Heart left ventricle (tissue), 16 donors: ENCODE results near the gene SP3. TPM values are rescaled to one million over a fixed set of nuclear protein-coding genes. Genes with fewer than 3 reads are reported as not detected.

Source experiments
- ATAC-seq, 4 donors: fragments of 200-7000 bp; cut with Tn5 transposase; one replicate each; pipeline ENCODE4 v1.9.1; 2020 to 2022; ENCODE audit warnings: moderate library complexity in 4 of 4, mild to moderate bottlenecking in 3 of 4, moderate number of reproducible peaks in 1 of 4
- DNase-seq, 5 donors: peaks; one replicate each; pipeline ENCODE4 v3.0.0-alpha.2; 2020
- H3K27ac ChIP-seq, 12 donors: fragments of 200-600 bp; sonication (generic) in 4 of 12; one replicate each; pipeline versions ENCODE4 v1.5.0 to v1.8.0; 2016 to 2022; ENCODE audit warnings: mild to moderate bottlenecking in 2 of 12
- H3K27me3 ChIP-seq, 9 donors: fragments of 200-600 bp; sonication (generic) in 2 of 9; one replicate each; pipeline versions ENCODE4 v1.5.1 to v1.8.0; 2016 to 2022; ENCODE audit warnings: mild to moderate bottlenecking in 3 of 9
- H3K36me3 ChIP-seq, 9 donors: fragments of 200-600 bp; sonication (generic) in 2 of 9; one replicate each; pipeline versions ENCODE4 v1.5.0 to v1.8.0; 2018 to 2022; ENCODE audit warnings: mild to moderate bottlenecking in 2 of 9
- H3K4me1 ChIP-seq, 12 donors: fragments of 200-600 bp; sonication (generic) in 4 of 12; one replicate each; pipeline versions ENCODE4 v1.5.0 to v1.8.0; 2016 to 2022; ENCODE audit warnings: mild to moderate bottlenecking in 3 of 12
- H3K4me3 ChIP-seq, 12 donors: fragments of 200-600 bp; sonication (generic) in 4 of 12; one replicate each; pipeline versions ENCODE4 v1.5.0 to v1.8.0; 2017 to 2022; ENCODE audit warnings: mild to moderate bottlenecking in 9 of 12, moderate library complexity in 4 of 12
- H3K9me3 ChIP-seq, 12 donors: fragments of 200-600 bp; sonication (generic) in 4 of 12; one replicate each; pipeline versions ENCODE4 v1.5.0 to v1.8.0; 2016 to 2022; ENCODE audit warnings: mild to moderate bottlenecking in 1 of 12
- POLR2A ChIP-seq, 2 donors: fragments of 450-650 bp; IDR thresholded peaks; one replicate each; pipeline ENCODE4 v1.6.1; 2017; ENCODE audit warnings: antibody characterized with exemption in 2 of 2, mild to moderate bottlenecking in 2 of 2, moderate library complexity in 2 of 2
- WGBS, 4 donors: extraction: QIAGEN DNeasy Blood & Tissue Kit in 2 of 4; methylation state at CpG; one replicate each; pipeline versions ENCODE4 v1.1.5 to v1.1.7; 2013 to 2018; 5-methylcytosine and 5-hydroxymethylcytosine counted together
- intact Hi-C, 10 donors: fragments of 100-400 bp; cut with DNase I; formaldehyde crosslinking; loops; one replicate each; pipeline versions ENCODE4 v1.11.1 to v1.14.2; 2022
- polyA plus RNA-seq, 2 donors: library from polyadenylated mRNA; stranded (reverse); fragments of 200-250 nt; gene quantifications; one replicate each; pipeline ENCODE4 v1.2.3, GENCODE V29; 2013
- total RNA-seq, 9 donors: library from RNA; depleted of rRNA in 2 of 9; stranded (reverse); fragments of >200 nt in 2 of 9; fragmentation: NEBNext Ultra II Directional in 3 of 9; extraction: Animal tissue kit (Norgen Biotek cat#: 25700) in 3 of 9; gene quantifications; one replicate each; pipeline versions ENCODE4 v1.1.0 to v1.2.4, GENCODE V29; 2016 to 2023
- TF ChIP-seq, protein P1 (sequence below), 12 donors: fragments of 200-600 bp; sonication (generic) in 4 of 12; IDR thresholded peaks; one replicate each; pipeline versions ENCODE4 v1.5.0 to v1.8.0; 2018 to 2022; ENCODE audit warnings: antibody characterized with exemption in 12 of 12, mild to moderate bottlenecking in 5 of 12
- donor health status: ischemic (EF 13 %, LVEDD 7.1; RV severe dilation, severe dysfunction).
- donor health status: healthy with polysubstance abuse.
- donor health status: DM: no; HTN: yes; CAD: no.
- donor health status: DM: no; HTN: no; CAD: no.
- donor health status: ischemic (EF 25% LVEDD 6.9; RV normal size, moderate dysfunction).
- donor health status: ischemic (EF 25% LVEDD 5.7; RV mildly dilated, moderate dysfunction).
- donor health status: healthy.
- donor health status: DM: yes; HTN: yes; CAD: no.
- donor health status: ischemic (EF 35%, LVEDD 5.7; RV mildly dilated, moderate dysfunction).
- donor health status: nonischemic (EF 11% LVEDD 7.7; RV severe dilation, severe dysfunction).
- donor health status: DM: yes; HTN: yes; CAD: no.
- donor health status: PGD.
- donor health status: ischemic (EF 29% LVEDD 5.4; RV normal size, mild dysfunction).
- donor health status: nonischemic (EF 23%, LVEDD 6.1; RV moderate dilation, normal function).

The SP3 gene
- total and polyA plus RNA-seq, 11 donors, result 6.9 to 61.5 (median 40.2) TPM

DNA sequence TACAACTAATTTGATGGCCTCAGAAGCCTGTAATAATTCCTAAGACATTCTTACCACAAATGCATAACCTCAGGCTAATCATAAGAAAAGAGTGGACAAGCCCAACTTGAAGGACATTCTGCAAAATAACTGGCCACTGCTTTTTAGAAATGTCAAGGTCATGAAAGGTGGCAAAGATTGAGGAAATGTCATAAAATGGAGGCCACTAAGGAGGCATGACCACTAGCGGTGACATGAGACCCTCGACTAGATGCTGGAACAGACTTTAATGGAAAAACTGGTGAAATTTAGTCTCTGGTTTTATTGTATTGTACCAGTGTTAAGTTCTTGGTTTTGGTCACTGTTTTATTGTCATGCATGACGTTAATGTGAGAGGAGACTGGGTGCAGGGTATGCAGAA lies 78.6 kb downstream of the SP3 start:
- Histone ChIP-seq H3K27me3 (no peaks in the 10 kb centered on the region), H3K4me1 (peaks cover 0 to 8% (median 0%) of the 10 kb centered on the region in 12 donors), H3K36me3 (no peaks in the 10 kb centered on the region), H3K27ac (no peak overlapping the region), H3K9me3 (peaks cover 0 to 18% (median 0%) of the 10 kb centered on the region in 12 donors), H3K4me3 (no peak overlapping the region)
- TF ChIP-seq, protein P1, sequence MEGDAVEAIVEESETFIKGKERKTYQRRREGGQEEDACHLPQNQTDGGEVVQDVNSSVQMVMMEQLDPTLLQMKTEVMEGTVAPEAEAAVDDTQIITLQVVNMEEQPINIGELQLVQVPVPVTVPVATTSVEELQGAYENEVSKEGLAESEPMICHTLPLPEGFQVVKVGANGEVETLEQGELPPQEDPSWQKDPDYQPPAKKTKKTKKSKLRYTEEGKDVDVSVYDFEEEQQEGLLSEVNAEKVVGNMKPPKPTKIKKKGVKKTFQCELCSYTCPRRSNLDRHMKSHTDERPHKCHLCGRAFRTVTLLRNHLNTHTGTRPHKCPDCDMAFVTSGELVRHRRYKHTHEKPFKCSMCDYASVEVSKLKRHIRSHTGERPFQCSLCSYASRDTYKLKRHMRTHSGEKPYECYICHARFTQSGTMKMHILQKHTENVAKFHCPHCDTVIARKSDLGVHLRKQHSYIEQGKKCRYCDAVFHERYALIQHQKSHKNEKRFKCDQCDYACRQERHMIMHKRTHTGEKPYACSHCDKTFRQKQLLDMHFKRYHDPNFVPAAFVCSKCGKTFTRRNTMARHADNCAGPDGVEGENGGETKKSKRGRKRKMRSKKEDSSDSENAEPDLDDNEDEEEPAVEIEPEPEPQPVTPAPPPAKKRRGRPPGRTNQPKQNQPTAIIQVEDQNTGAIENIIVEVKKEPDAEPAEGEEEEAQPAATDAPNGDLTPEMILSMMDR (IDR thresholded peaks at IDR 0.05), result no peak
- TF ChIP-seq POLR2A (IDR thresholded peaks at IDR 0.05), result no peak
- intact Hi-C loops, result loop anchor here in 8 of 10 donors (2.0 to 10.0 kb wide), 8 partner anchors 108 to 446 kb away; partner anchors contain the start of gene SP9 (in 1 of the 8)
- ATAC-seq (no peak), DNase-seq (no peak)
- 88 to 92% (median 90%) methylated on average over 3 of the region's 3 CpGs for WGBS, 4 donors

DNA sequence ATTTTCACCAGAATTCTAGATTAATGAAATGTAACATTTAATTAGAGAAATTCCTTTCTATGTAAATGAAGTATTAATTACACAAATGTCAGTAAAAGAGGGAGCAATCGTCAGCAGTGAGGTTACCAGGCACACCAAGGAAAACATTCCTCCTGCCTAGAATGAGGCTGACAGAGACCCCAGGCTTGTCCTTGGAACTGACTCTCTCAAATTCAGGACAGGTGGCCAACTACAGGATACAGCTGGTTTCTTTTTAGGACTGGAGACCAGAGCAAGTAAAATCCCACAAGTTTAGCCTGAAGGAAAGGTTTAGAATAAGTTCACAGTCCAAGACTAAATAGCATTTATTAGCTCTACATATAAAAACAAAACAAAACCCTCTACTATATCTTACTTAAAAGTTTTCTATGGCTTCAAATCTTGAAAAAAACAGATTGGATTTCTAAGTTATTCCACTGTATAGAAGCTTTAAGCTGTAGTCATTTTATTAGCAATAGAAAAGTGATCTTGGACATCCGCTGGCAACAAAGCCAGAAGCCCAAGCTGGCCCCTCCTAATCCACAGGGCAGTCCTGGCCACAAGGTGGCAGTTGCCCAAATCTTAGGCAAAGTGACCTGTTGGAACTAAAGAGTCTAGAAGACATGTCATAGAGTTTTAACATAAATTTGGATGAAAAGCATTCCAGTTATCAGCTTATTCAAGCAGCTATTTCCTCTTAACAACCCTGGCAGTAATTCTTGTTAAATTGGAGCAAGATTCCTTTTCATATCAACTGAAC lies 81.0 kb downstream of the SP3 start:
- peaks cover 0 to 11% (median 0%) of the 10 kb centered on the region in 12 donors for H3K4me1 ChIP-seq
- ATAC-seq (peak in 3 of 4 donors; percentile 52 to 71 (median 69)), DNase-seq (peak; percentile 43 to 69 (median 62))
- H3K27me3 ChIP-seq, result no peaks in the 10 kb centered on the region
- intact Hi-C loops, result loop anchor here in 8 of 10 donors (5.0 to 10.0 kb wide), 6 partner anchors 111 to 458 kb away; no protein-coding TSS in a partner anchor
- WGBS, 4 donors, result 63 to 78% (median 70%) methylated on average over 2 of the region's 2 CpGs
- H3K36me3 ChIP-seq, result no peaks in the 10 kb centered on the region
- no peak overlapping the region for H3K27ac ChIP-seq
- TF ChIP-seq, protein P1 (IDR thresholded peaks at IDR 0.05), result peak; percentile 53 to 79 (median 67)
- no peak for TF ChIP-seq POLR2A (IDR thresholded peaks at IDR 0.05)
- H3K4me3 ChIP-seq, result no peak overlapping the region
- peaks cover 0 to 12% (median 0%) of the 10 kb centered on the region in 12 donors for H3K9me3 ChIP-seq

DNA sequence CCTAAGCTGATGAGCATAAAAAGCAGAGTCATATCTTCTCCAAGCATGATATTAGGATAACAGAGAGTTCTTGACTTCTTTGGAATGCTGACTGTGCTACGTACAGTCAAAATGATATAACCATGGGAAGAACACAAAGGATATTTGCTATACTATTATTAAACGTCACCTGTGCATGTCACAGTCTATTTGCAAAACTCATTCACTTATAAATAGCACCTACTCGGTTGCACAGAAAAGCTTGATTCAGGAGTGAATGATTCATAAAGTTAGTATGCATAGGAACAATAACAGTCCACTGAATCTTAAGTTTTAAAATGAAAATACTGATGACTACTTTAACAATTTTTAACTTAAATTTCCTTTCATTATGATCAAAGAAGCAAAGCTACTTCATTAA lies 83.3 kb downstream of the SP3 start:
- intact Hi-C loops, result loop anchor here in 8 of 10 donors (5.0 to 10.0 kb wide), 6 partner anchors 113 to 460 kb away; no protein-coding TSS in a partner anchor
- no peak overlapping the region for H3K27ac ChIP-seq
- no peak for TF ChIP-seq POLR2A (IDR thresholded peaks at IDR 0.05)
- TF ChIP-seq, protein P1 (IDR thresholded peaks at IDR 0.05), result no peak
- no peaks in the 10 kb centered on the region for H3K27me3 ChIP-seq
- H3K9me3 ChIP-seq, result peaks cover 0 to 6% (median 0%) of the 10 kb centered on the region in 12 donors
- H3K36me3 ChIP-seq, result no peaks in the 10 kb centered on the region
- peaks cover 0 to 11% (median 0%) of the 10 kb centered on the region in 12 donors for H3K4me1 ChIP-seq
- DNase-seq, result no peak
- WGBS, 4 donors, result 56 to 64% (median 61%) methylated on average over 3 of the region's 3 CpGs
- no peak for ATAC-seq
- no peak overlapping the region for H3K4me3 ChIP-seq

DNA sequence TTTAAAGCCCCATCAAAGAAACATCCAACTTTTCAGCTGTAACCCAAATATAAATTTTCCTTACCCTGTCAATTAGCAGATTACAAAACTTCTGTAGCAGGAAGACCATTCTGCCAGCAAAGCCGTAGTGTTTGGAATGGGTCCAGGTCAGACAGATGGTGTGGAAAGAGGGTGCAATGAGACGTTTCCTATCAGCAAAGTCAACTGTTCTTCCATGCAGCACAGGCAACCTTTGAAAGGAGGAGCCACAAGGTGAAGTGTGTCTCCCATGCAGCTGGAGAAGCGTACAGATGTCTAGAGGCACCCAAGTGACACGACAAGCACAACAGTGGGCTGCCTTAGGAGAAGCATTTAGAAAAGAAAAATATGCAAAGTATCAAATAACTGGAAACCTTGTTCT lies 83.7 kb downstream of the SP3 start:
- Histone ChIP-seq H3K36me3 (no peaks in the 10 kb centered on the region), H3K4me1 (peaks cover 0 to 11% (median 0%) of the 10 kb centered on the region in 12 donors), H3K27ac (no peak overlapping the region), H3K27me3 (no peaks in the 10 kb centered on the region), H3K4me3 (no peak overlapping the region), H3K9me3 (peaks cover 0 to 6% (median 0%) of the 10 kb centered on the region in 12 donors)
- no peak for ATAC-seq
- WGBS, 4 donors, result 25 to 37% (median 29%) methylated on average over 4 of the region's 4 CpGs
- TF ChIP-seq POLR2A (IDR thresholded peaks at IDR 0.05), result no peak
- TF ChIP-seq, protein P1 (IDR thresholded peaks at IDR 0.05), result no peak
- peak in 1 of 5 donors; percentile 39 for DNase-seq
- intact Hi-C loops, result loop anchor here in 8 of 10 donors (5.0 to 10.0 kb wide), 6 partner anchors 113 to 461 kb away; no protein-coding TSS in a partner anchor
